HepG2 (cell line): Measurements from ENCODE around the gene ARMH3. TPM values are rescaled to one million over a fixed set of nuclear protein-coding genes. Genes with fewer than 3 reads are reported as not detected.

ENCODE experiments used
- HDAC2 ChIP-seq: sonication (generic); formaldehyde crosslinking; IDR thresholded peaks from 2 replicates; pipeline ENCODE4 v1.4.0; 2020; ENCODE audit warnings: missing genetic modification reagents
- KLF12 ChIP-seq: sonication (generic); formaldehyde crosslinking; IDR thresholded peaks from 2 replicates; pipeline ENCODE4 v1.4.0; 2020; ENCODE audit warnings: missing genetic modification reagents, borderline replicate concordance
- KLF13 ChIP-seq: sonication (generic); formaldehyde crosslinking; IDR thresholded peaks from 2 replicates; pipeline ENCODE4 v1.4.0; 2020; ENCODE audit warnings: mild to moderate bottlenecking, missing genetic modification reagents
- NAIF1 ChIP-seq: sonication (generic); formaldehyde crosslinking; IDR thresholded peaks from 2 replicates; pipeline ENCODE4 v1.5.0; 2020; ENCODE audit warnings: mild to moderate bottlenecking, missing genetic modification reagents, borderline replicate concordance
- NR2F2 ChIP-seq: IDR thresholded peaks from 2 replicates; pipeline ENCODE4 v1.6.1; 2012; ENCODE audit warnings: low read depth, inconsistent platforms, borderline replicate concordance
- POGK ChIP-seq: sonication (generic); formaldehyde crosslinking; conservative IDR thresholded peaks from 2 replicates; pipeline ENCODE4 v1.8.0; 2022; ENCODE audit warnings: mild to moderate bottlenecking, moderate library complexity, missing genetic modification reagents
- REST ChIP-seq, 2 experiments: IDR thresholded peaks; 2 replicates each; pipeline ENCODE4 v1.6.1; 2011 to 2012; ENCODE audit warnings: low read length in 2 of 2, borderline replicate concordance in 1 of 2, low read depth in 1 of 2, mild to moderate bottlenecking in 1 of 2, moderate library complexity in 1 of 2
- RFX3 ChIP-seq: IDR thresholded peaks from 2 replicates; pipeline ENCODE4 v1.6.1; 2016; ENCODE audit warnings: missing biosample characterization, missing genetic modification reagents
- RFXANK ChIP-seq: IDR thresholded peaks from 2 replicates; pipeline ENCODE4 v1.6.1; 2016
- SMAD1 ChIP-seq: sonication (generic); formaldehyde crosslinking; IDR thresholded peaks from 2 replicates; pipeline ENCODE4 v1.4.0; 2020; ENCODE audit warnings: missing genetic modification reagents, low read depth, mild to moderate bottlenecking, borderline replicate concordance
- SMARCE1 ChIP-seq: fragments of 450-650 bp; IDR thresholded peaks from 2 replicates; pipeline ENCODE4 v1.6.1; 2017; ENCODE audit warnings: borderline replicate concordance
- TAF1 ChIP-seq: sonication (generic); formaldehyde crosslinking; IDR thresholded peaks from 2 replicates; pipeline ENCODE4 v1.4.0; 2020; ENCODE audit warnings: missing genetic modification reagents
- TBL1XR1 ChIP-seq: fragments of 150-350 bp; IDR thresholded peaks from 2 replicates; pipeline ENCODE4 v1.6.1; 2014; ENCODE audit warnings: borderline replicate concordance, low read length; ENCODE audit not compliant: partially characterized antibody
- TP53 ChIP-seq: sonication (generic); formaldehyde crosslinking; conservative IDR thresholded peaks from 2 replicates; pipeline ENCODE4 v1.4.0; 2020; ENCODE audit warnings: missing genetic modification reagents
- ZBTB21 ChIP-seq: sonication (generic); formaldehyde crosslinking; IDR thresholded peaks from 2 replicates; pipeline ENCODE4 v1.4.0; 2020; ENCODE audit warnings: missing genetic modification reagents
- ZNF296 ChIP-seq: sonication (generic); formaldehyde crosslinking; conservative IDR thresholded peaks from 2 replicates; pipeline ENCODE4 v1.5.0; 2020; ENCODE audit warnings: mild to moderate bottlenecking, missing genetic modification reagents
- ZNF317 ChIP-seq: sonication (generic); formaldehyde crosslinking; IDR thresholded peaks from 2 replicates; pipeline ENCODE4 v1.5.0; 2020; ENCODE audit warnings: mild to moderate bottlenecking, missing genetic modification reagents
- ZNF34 ChIP-seq: sonication (generic); formaldehyde crosslinking; IDR thresholded peaks from 2 replicates; pipeline ENCODE4 v1.4.0; 2020; ENCODE audit warnings: mild to moderate bottlenecking, missing genetic modification reagents, borderline replicate concordance
- ZNF367 ChIP-seq: sonication (generic); formaldehyde crosslinking; IDR thresholded peaks from 2 replicates; pipeline ENCODE4 v1.4.0; 2020; ENCODE audit warnings: missing genetic modification reagents, borderline replicate concordance
- ZNF546 ChIP-seq: sonication (generic); formaldehyde crosslinking; conservative IDR thresholded peaks from 2 replicates; pipeline ENCODE4 v1.8.1; 2023; ENCODE audit warnings: mild to moderate bottlenecking, missing genetic modification reagents
- ZNF75D ChIP-seq: sonication (generic); formaldehyde crosslinking; IDR thresholded peaks from 2 replicates; pipeline ENCODE4 v1.8.1; 2023; ENCODE audit warnings: missing genetic modification reagents, mild to moderate bottlenecking, borderline replicate concordance
- ZNF784 ChIP-seq: sonication (generic); formaldehyde crosslinking; IDR thresholded peaks from 2 replicates; pipeline ENCODE4 v1.5.1; 2020; ENCODE audit warnings: missing genetic modification reagents, mild to moderate bottlenecking, borderline replicate concordance
- ZNF788 ChIP-seq: sonication (generic); formaldehyde crosslinking; IDR thresholded peaks from 2 replicates; pipeline ENCODE4 v1.5.0; 2020; ENCODE audit warnings: mild to moderate bottlenecking, missing genetic modification reagents, borderline replicate concordance
- ZZZ3 ChIP-seq: sonication (generic); formaldehyde crosslinking; IDR thresholded peaks from 2 replicates; pipeline ENCODE4 v1.4.0; 2020; ENCODE audit warnings: missing genetic modification reagents, mild to moderate bottlenecking, borderline replicate concordance
- polyA plus RNA-seq, 8 experiments: library from polyadenylated mRNA; depleted of rRNA in 3 of 8; stranded (reverse) in 7 of 8; unstranded in 1 of 8; fragments of >200 nt; fragmentation: Illumina TruSeq in 4 of 8; extraction: Trizol in 4 of 8; gene quantifications; 2 replicates each; pipeline versions ENCODE4 v1.2.1 to v1.2.3, GENCODE V29; 2011 to 2016; ENCODE audit warnings: low read depth in 4 of 8, missing spikeins in 1 of 8, mixed read lengths in 1 of 8; ENCODE audit not compliant: insufficient read depth in 1 of 8
- total RNA-seq, 5 experiments: library from RNA; depleted of rRNA; stranded (reverse); fragments of >200 nt; fragmentation: Illumina TruSeq; extraction: Trizol; gene quantifications; 2 replicates each; pipeline ENCODE4 v1.2.3, GENCODE V29; 2016; ENCODE audit warnings: low read depth in 1 of 5

Gene ARMH3
- total and polyA plus RNA-seq, 2 of the 13 experiments (the other 11 are each of a cell fraction or from before 2014, with no cell fraction given): 8.4 to 16.9 TPM

GRCh38 chr10:102065561-102066398, 9.8 kb upstream of the ARMH3 start (continued):
- TF ChIP-seq ZNF788 (CRISPR knock-in tag) (0 out of 2 replicates have a peak, but pooled peaks have one; percentile 31), SMARCE1 (no peak), ZNF34 (CRISPR knock-in tag) (no peak), HDAC2 (CRISPR knock-in tag) (no peak), ZNF367 (CRISPR knock-in tag) (no peak), KLF13 (no peak), ZNF296 (CRISPR knock-in tag) (no peak), POGK (CRISPR knock-in tag) (peak; percentile 55; the same call in 1 of the 2 replicates), TP53 (no peak), ZBTB21 (CRISPR knock-in tag) (no peak), ZNF75D (CRISPR knock-in tag) (0 out of 2 replicates have a peak, but pooled peaks have one; percentile 38), ZNF317 (CRISPR knock-in tag) (no peak), ZZZ3 (CRISPR knock-in tag) (no peak), ZNF784 (0 out of 2 replicates have a peak, but pooled peaks have one; percentile 44), RFXANK (CRISPR knock-in tag) (no peak), SMAD1 (CRISPR knock-in tag) (no peak), NR2F2 (no peak; the same call in 1 of the 2 replicates), TBL1XR1 (no peak), REST (IDR thresholded peaks at IDR 0.05; ENCODE audit: borderline replicate concordance in 1 of 2, low read depth in 1 of 2, low read length in 2 of 2) (no peak), NAIF1 (CRISPR knock-in tag) (0 out of 2 replicates have a peak, but pooled peaks have one; percentile 32), RFX3 (CRISPR knock-in tag) (no peak), TAF1 (CRISPR knock-in tag) (peak; percentile 0; the same call in 1 of the 2 replicates), KLF12 (no peak), ZNF546 (no peak)
